HepG2 (cell line): ENCODE measurements around the gene FJX1. TPM values are rescaled to one million over a fixed set of nuclear protein-coding genes. Genes with fewer than 3 reads are reported as not detected.

ENCODE experiments used
- ARID5B ChIP-seq: IDR thresholded peaks from 2 replicates; pipeline ENCODE4 v1.4.0; 2020; ENCODE audit warnings: mild to moderate bottlenecking, missing genetic modification reagents
- DZIP1 ChIP-seq: sonication (generic); formaldehyde crosslinking; IDR thresholded peaks from 2 replicates; pipeline ENCODE4 v1.5.0; 2020; ENCODE audit warnings: mild to moderate bottlenecking, missing genetic modification reagents
- GFI1 ChIP-seq: sonication (generic); formaldehyde crosslinking; IDR thresholded peaks from 2 replicates; pipeline ENCODE4 v1.5.0; 2020; ENCODE audit warnings: missing genetic modification reagents, mild to moderate bottlenecking, borderline replicate concordance
- GTF2F1 ChIP-seq: fragments of 150-350 bp; IDR thresholded peaks from 2 replicates; pipeline ENCODE4 v1.6.1; 2014; ENCODE audit warnings: low read length
- HMGA1 ChIP-seq: sonication (generic); formaldehyde crosslinking; conservative IDR thresholded peaks from 2 replicates; pipeline ENCODE4 v1.4.0; 2020; ENCODE audit warnings: missing genetic modification reagents
- JARID2 ChIP-seq: sonication (generic); formaldehyde crosslinking; IDR thresholded peaks from 2 replicates; pipeline ENCODE4 v1.8.1; 2023; ENCODE audit warnings: missing genetic modification reagents, inconsistent platforms; ENCODE audit not compliant: insufficient replicate concordance
- KDM2A ChIP-seq: sonication (generic); formaldehyde crosslinking; IDR thresholded peaks from 2 replicates; pipeline ENCODE4 v1.4.0; 2020; ENCODE audit warnings: low read depth, missing genetic modification reagents, borderline replicate concordance
- NFATC3 ChIP-seq: sonication (generic); formaldehyde crosslinking; IDR thresholded peaks from 2 replicates; pipeline ENCODE4 v1.5.1; 2020; ENCODE audit warnings: mild to moderate bottlenecking, missing genetic modification reagents
- SRSF9 ChIP-seq: fragments of 200-400 bp; formaldehyde crosslinking; IDR thresholded peaks from 2 replicates; pipeline ENCODE4 v1.6.1; 2018; ENCODE audit warnings: borderline replicate concordance, mild to moderate bottlenecking, low read depth, low read length; ENCODE audit not compliant: insufficient read depth, poor library complexity, severe bottlenecking
- TCF7L2 ChIP-seq: IDR thresholded peaks from 2 replicates; pipeline ENCODE4 v1.6.1; 2011; ENCODE audit warnings: mild to moderate bottlenecking, low read depth, low read length, moderate library complexity
- TEAD3 ChIP-seq: optimal IDR thresholded peaks from 2 replicates; pipeline ENCODE3; 2016; ENCODE audit warnings: borderline replicate concordance
- ZBTB14 ChIP-seq: sonication (generic); formaldehyde crosslinking; IDR thresholded peaks from 2 replicates; pipeline ENCODE4 v1.4.0; 2020; ENCODE audit warnings: missing genetic modification reagents
- ZKSCAN5 ChIP-seq: sonication (generic); formaldehyde crosslinking; IDR thresholded peaks from 2 replicates; pipeline ENCODE4 v1.5.1; 2020; ENCODE audit warnings: mild to moderate bottlenecking, missing genetic modification reagents
- ZNF124 ChIP-seq: sonication (generic); formaldehyde crosslinking; IDR thresholded peaks from 2 replicates; pipeline ENCODE4 v1.4.0; 2020; ENCODE audit warnings: missing genetic modification reagents
- ZNF180 ChIP-seq: sonication (generic); formaldehyde crosslinking; IDR thresholded peaks from 2 replicates; pipeline ENCODE4 v1.4.0; 2020; ENCODE audit warnings: low read depth, missing genetic modification reagents, borderline replicate concordance
- ZNF629 ChIP-seq: sonication (generic); formaldehyde crosslinking; conservative IDR thresholded peaks from 2 replicates; pipeline ENCODE4 v1.5.0; 2020; ENCODE audit warnings: missing genetic modification reagents
- ZNF770 ChIP-seq: sonication (generic); formaldehyde crosslinking; IDR thresholded peaks from 2 replicates; pipeline ENCODE4 v1.5.0; 2020; ENCODE audit warnings: mild to moderate bottlenecking, missing genetic modification reagents
- ZNF776 ChIP-seq: sonication (generic); formaldehyde crosslinking; IDR thresholded peaks from 2 replicates; pipeline ENCODE4 v1.4.0; 2020; ENCODE audit warnings: mild to moderate bottlenecking, missing genetic modification reagents
- ZNF816 ChIP-seq: sonication (generic); formaldehyde crosslinking; IDR thresholded peaks from 2 replicates; pipeline ENCODE4 v1.8.0; 2022; ENCODE audit warnings: missing genetic modification reagents, mild to moderate bottlenecking, borderline replicate concordance
- polyA plus RNA-seq, 8 experiments: library from polyadenylated mRNA; depleted of rRNA in 3 of 8; stranded (reverse) in 7 of 8; unstranded in 1 of 8; fragments of >200 nt; fragmentation: Illumina TruSeq in 4 of 8; extraction: Trizol in 4 of 8; gene quantifications; 2 replicates each; pipeline versions ENCODE4 v1.2.1 to v1.2.3, GENCODE V29; 2011 to 2016; ENCODE audit warnings: low read depth in 4 of 8, missing spikeins in 1 of 8, mixed read lengths in 1 of 8; ENCODE audit not compliant: insufficient read depth in 1 of 8
- total RNA-seq, 5 experiments: library from RNA; depleted of rRNA; stranded (reverse); fragments of >200 nt; fragmentation: Illumina TruSeq; extraction: Trizol; gene quantifications; 2 replicates each; pipeline ENCODE4 v1.2.3, GENCODE V29; 2016; ENCODE audit warnings: low read depth in 1 of 5

FJX1 gene
- total and polyA plus RNA-seq, 2 of the 13 experiments (the other 11 are each of a cell fraction or from before 2014, with no cell fraction given): 0.40 to 0.82 TPM

GRCh38 chr11:35662649-35663407 is 44.6 kb downstream of the FJX1 start, which contains the start of gene TRIM44 (continued):
- TF ChIP-seq ZBTB14 (peak; percentile 68), KDM2A (CRISPR knock-in tag) (peak; percentile 75; the same call in 1 of the 2 replicates), ZNF776 (peak; percentile 99), ZNF629 (CRISPR knock-in tag) (peak; percentile 59; the same call in 1 of the 2 replicates), TEAD3 (peak; percentile 41), ZKSCAN5 (CRISPR knock-in tag) (0 out of 2 replicates have a peak, but pooled peaks have one; percentile 50), ZNF770 (CRISPR knock-in tag) (peak; percentile 60; the same call in 1 of the 2 replicates), ARID5B (CRISPR knock-in tag) (0 out of 2 replicates have a peak, but pooled peaks have one; percentile 51), NFATC3 (CRISPR knock-in tag) (0 out of 2 replicates have a peak, but pooled peaks have one; percentile 83), ZNF124 (CRISPR knock-in tag) (no peak; the same call in 1 of the 2 replicates), DZIP1 (CRISPR knock-in tag) (peak; percentile 99), SRSF9 (no peak), HMGA1 (no peak), GFI1 (CRISPR knock-in tag) (no peak), JARID2 (peak; percentile 33), GTF2F1 (no peak), TCF7L2 (no peak), ZNF180 (no peak; the same call in 1 of the 2 replicates), ZNF816 (CRISPR knock-in tag) (no peak; the same call in 1 of the 2 replicates)
